Measurements from ENCODE around the gene PRR16.

PRR16 gene

DNA sequence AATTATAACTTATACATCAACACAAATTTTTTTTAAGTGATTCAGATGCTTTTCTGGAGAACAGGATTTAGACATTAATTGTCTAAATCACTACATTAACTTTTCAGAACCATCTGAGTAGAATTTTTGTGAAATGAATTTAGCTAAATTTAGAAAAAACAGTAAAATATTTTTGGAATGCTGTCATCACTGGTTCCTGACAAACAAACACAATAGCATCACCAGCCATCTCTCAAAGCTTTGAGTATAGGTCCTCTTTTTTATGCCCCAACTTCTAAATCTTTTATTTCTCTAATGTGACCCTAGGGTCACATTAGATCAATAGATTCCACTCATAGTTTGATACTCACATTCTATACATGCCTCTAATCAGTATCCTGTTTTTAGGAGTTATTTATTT, 104.6 kb downstream of the PRR16 start:
- no peak for DNase-seq (ENCODE audit: low spot score)
- in situ Hi-C loops (cut with MboI; ENCODE audit: low pct_unique_long_range_greater_than_20kb, low sequenced_read_pairs, unreplicated experiment), result no loop called here
- TF ChIP-seq, protein P1, sequence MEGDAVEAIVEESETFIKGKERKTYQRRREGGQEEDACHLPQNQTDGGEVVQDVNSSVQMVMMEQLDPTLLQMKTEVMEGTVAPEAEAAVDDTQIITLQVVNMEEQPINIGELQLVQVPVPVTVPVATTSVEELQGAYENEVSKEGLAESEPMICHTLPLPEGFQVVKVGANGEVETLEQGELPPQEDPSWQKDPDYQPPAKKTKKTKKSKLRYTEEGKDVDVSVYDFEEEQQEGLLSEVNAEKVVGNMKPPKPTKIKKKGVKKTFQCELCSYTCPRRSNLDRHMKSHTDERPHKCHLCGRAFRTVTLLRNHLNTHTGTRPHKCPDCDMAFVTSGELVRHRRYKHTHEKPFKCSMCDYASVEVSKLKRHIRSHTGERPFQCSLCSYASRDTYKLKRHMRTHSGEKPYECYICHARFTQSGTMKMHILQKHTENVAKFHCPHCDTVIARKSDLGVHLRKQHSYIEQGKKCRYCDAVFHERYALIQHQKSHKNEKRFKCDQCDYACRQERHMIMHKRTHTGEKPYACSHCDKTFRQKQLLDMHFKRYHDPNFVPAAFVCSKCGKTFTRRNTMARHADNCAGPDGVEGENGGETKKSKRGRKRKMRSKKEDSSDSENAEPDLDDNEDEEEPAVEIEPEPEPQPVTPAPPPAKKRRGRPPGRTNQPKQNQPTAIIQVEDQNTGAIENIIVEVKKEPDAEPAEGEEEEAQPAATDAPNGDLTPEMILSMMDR (IDR thresholded peaks at IDR 0.05; ENCODE audit: extremely low read depth, insufficient read depth, missing control alignments), result no peak

DNA sequence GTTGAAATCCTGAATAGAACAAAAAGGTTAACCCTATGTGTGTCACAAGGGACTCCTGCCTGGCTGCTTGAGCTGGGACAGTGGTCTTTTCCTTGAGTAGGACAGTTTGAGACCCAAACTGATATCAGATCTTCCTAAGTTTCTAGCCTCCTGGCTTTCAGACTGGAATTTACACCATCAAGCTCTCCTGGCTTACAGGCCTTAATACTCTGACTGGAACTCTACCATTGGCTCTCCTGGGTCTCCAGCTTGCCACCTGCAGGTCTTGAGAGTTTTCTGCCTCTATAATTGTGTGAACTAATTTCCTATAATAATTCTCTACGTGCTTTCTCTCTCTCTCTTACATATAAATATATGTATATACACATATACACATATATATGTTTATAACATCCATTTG, 112.5 kb downstream of the PRR16 start:
- TF ChIP-seq, protein P1 (IDR thresholded peaks at IDR 0.05; ENCODE audit: extremely low read depth, insufficient read depth, missing control alignments), result no peak
- in situ Hi-C loops (cut with MboI; ENCODE audit: low pct_unique_long_range_greater_than_20kb, low sequenced_read_pairs, unreplicated experiment), result no loop called here
- no peak for DNase-seq (ENCODE audit: low spot score)

DNA sequence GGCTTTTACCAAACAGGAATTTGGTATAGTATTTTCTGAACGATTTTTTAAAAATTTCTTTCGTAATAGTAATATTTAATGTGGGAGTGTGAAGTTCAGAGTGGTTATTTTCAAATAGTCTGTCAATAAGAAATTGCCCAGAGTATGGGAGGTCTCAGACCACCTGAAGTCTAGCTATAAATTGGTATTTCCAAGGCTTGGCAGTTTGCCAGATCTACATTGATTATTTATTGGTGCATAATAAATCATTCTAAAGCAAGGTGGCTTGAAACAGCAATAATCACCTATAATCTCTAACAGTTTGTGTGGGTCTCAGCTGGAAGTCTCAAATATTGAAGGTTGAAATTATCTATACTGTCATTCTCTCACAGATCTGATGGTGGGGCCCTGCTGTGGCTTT, 118.5 kb downstream of the PRR16 start:
- in situ Hi-C loops (cut with MboI; ENCODE audit: low pct_unique_long_range_greater_than_20kb, low sequenced_read_pairs, unreplicated experiment), result no loop called here
- TF ChIP-seq, protein P1 (IDR thresholded peaks at IDR 0.05; ENCODE audit: extremely low read depth, insufficient read depth, missing control alignments), result no peak
- DNase-seq (ENCODE audit: low spot score), result no peak

DNA sequence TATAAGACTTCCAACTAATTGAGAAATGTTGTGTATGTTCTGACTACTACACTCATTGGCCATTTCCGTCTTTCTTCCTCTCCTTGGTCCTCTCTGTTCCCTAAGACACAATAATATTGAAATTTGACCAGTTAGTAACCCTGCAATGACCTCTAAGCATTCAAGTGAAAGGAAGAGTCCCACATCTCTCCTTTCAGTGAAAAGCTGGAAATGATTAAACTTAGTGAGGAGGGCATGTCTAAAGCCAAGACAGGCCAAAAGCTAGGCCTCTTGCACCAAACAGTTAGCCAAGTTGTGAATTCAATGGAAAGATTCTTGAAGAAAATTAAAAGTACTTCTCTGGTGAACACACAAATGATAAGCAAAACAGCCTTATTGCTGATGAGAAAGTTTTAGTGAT, 122.5 kb downstream of the PRR16 start:
- no peak for DNase-seq (ENCODE audit: low spot score)
- TF ChIP-seq, protein P1 (IDR thresholded peaks at IDR 0.05; ENCODE audit: extremely low read depth, insufficient read depth, missing control alignments), result no peak
- in situ Hi-C loops (cut with MboI; ENCODE audit: low pct_unique_long_range_greater_than_20kb, low sequenced_read_pairs, unreplicated experiment), result no loop called here

DNA sequence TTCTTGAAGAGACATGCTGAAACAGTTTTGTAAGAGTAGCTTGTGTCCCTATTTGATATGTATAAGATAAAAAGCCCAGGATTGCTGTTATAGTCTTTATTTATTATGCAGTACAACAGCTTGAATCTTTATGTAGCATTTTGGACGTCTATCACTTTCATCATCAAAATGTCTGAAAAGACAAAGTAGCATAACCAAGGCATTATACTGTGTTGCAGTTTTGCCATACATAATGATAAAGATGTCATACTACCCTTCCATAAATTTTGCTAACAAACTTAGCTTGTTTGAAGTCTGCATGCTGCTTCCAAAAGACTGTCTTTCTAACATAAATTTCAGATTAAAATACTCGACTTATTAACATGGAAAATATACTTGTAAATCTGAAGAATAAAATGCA, 127.8 kb downstream of the PRR16 start:
- TF ChIP-seq, protein P1 (IDR thresholded peaks at IDR 0.05; ENCODE audit: extremely low read depth, insufficient read depth, missing control alignments), result no peak

DNA sequence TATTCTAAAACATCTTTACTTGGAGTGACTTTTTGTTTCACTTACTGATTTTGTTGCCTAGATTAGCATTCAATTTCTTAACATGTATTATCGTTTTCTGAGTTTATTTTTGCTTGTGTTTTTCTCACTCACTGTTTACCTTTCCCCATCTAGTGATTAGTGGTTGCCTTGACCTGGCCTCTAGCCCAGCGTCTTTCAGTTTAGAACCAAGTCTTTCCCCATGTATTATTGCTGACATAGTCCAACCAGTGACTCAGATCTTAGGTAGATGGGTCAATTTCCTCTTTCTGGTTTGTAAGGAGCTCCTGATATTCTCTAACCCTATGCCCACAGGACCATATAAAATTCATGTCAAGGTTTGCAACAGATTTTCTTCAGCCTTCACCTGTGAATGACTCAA, 135.5 kb downstream of the PRR16 start:
- TF ChIP-seq, protein P1 (IDR thresholded peaks at IDR 0.05; ENCODE audit: extremely low read depth, insufficient read depth, missing control alignments), result no peak
- no peak for DNase-seq (ENCODE audit: low spot score)
- in situ Hi-C loops (cut with MboI; ENCODE audit: low pct_unique_long_range_greater_than_20kb, low sequenced_read_pairs, unreplicated experiment), result no loop called here

More for the DNA sequence above, 127.8 kb downstream of the PRR16 start:
- in situ Hi-C loops (cut with MboI; ENCODE audit: low pct_unique_long_range_greater_than_20kb, low sequenced_read_pairs, unreplicated experiment), result no loop called here
- DNase-seq (ENCODE audit: low spot score), result no peak

DNA sequence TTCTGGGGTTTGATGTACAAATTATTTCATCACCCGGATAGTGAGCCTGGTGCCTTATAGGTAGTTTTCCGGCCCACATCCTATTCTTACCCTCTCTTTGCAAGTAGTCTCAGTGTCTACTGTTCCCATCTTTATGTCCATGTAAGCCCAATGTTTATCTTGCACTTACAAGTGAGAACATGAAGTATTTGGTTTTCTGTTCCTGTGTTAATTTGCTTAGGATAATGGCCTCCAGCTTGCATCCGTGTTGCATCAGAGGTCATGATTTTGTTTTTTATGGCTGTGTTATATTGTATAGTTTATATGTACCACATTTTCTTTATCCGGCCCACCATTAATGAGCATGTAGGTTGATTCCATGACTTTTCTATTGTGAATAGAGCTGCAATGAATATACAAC, 136.5 kb downstream of the PRR16 start:
- in situ Hi-C loops (cut with MboI; ENCODE audit: low pct_unique_long_range_greater_than_20kb, low sequenced_read_pairs, unreplicated experiment), result no loop called here
- TF ChIP-seq, protein P1 (IDR thresholded peaks at IDR 0.05; ENCODE audit: extremely low read depth, insufficient read depth, missing control alignments), result no peak
- DNase-seq (ENCODE audit: low spot score), result no peak
